DOHH2 (cell line): Measurements from ENCODE around the gene PLXNA1.

ENCODE experiments used
- EZH2phosphoT487 ChIP-seq: fragments of 200-600 bp; sonication (generic); IDR thresholded peaks from 2 replicates; pipeline ENCODE4 v1.6.1; 2017; ENCODE audit warnings: borderline replicate concordance, mild to moderate bottlenecking, antibody characterized with exemption, low read length, moderate library complexity, mixed read lengths
- TF ChIP-seq, protein P1 (sequence below): fragments of 200-600 bp; sonication (generic); IDR thresholded peaks from one replicate; pipeline ENCODE4 v1.5.1; 2014; ENCODE audit warnings: antibody characterized with exemption, mild to moderate bottlenecking, low read depth, low read length; ENCODE audit not compliant: poor library complexity, severe bottlenecking

GRCh38 chr3:127013758-127014535 is 31.0 kb downstream of the PLXNA1 start:
- TF ChIP-seq, protein P1, sequence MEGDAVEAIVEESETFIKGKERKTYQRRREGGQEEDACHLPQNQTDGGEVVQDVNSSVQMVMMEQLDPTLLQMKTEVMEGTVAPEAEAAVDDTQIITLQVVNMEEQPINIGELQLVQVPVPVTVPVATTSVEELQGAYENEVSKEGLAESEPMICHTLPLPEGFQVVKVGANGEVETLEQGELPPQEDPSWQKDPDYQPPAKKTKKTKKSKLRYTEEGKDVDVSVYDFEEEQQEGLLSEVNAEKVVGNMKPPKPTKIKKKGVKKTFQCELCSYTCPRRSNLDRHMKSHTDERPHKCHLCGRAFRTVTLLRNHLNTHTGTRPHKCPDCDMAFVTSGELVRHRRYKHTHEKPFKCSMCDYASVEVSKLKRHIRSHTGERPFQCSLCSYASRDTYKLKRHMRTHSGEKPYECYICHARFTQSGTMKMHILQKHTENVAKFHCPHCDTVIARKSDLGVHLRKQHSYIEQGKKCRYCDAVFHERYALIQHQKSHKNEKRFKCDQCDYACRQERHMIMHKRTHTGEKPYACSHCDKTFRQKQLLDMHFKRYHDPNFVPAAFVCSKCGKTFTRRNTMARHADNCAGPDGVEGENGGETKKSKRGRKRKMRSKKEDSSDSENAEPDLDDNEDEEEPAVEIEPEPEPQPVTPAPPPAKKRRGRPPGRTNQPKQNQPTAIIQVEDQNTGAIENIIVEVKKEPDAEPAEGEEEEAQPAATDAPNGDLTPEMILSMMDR: no peak
- TF ChIP-seq EZH2phosphoT487: no peak
